ENCODE data around the gene AGAP3.

The AGAP3 gene

GRCh38 chr7:151080522-151081169, 5.6 kb upstream of the AGAP3 start, which contains the start of gene FASTK:
FASTK (minus strand) TSS chr7:151080809; CDS start chr7:151080766, 43 bp downstream.
- H3K27me3 ChIP-seq (ENCODE audit: insufficient read depth, low read length), result no peaks in the 10 kb centered on the region
- peaks cover 9% of the 10 kb centered on the region for H3K36me3 ChIP-seq (ENCODE audit: insufficient read depth, low read length)
- H3K4me3 ChIP-seq (ENCODE audit: low read length), result peak within 1 kb of the TSS; percentile 74
- H3K4me1 ChIP-seq (ENCODE audit: insufficient read depth, low read length), result peaks cover 51% of the 10 kb centered on the region
- H2AFZ ChIP-seq (ENCODE audit: low read depth, low read length), result peak within 1 kb of the TSS; percentile 58
- H3K9me3 ChIP-seq (ENCODE audit: low read length), result no peaks in the 10 kb centered on the region

GRCh38 chr7:151081170-151082101, 4.8 kb upstream of the AGAP3 start:
- Histone ChIP-seq H3K4me1 (ENCODE audit: insufficient read depth, low read length) (peaks cover 52% of the 10 kb centered on the region), H3K9me3 (ENCODE audit: low read length) (no peaks in the 10 kb centered on the region), H3K36me3 (ENCODE audit: insufficient read depth, low read length) (peaks cover 6% of the 10 kb centered on the region), H2AFZ (ENCODE audit: low read depth, low read length) (no peak overlapping the region), H3K4me3 (ENCODE audit: low read length) (peak overlapping the region; percentile 75), H3K27me3 (ENCODE audit: insufficient read depth, low read length) (no peaks in the 10 kb centered on the region)

- peaks cover 52% of the 10 kb centered on the region for H3K4me1 ChIP-seq (ENCODE audit: insufficient read depth, low read length)
- H3K36me3 ChIP-seq (ENCODE audit: insufficient read depth, low read length), result peaks cover 6% of the 10 kb centered on the region
- H3K4me3 ChIP-seq (ENCODE audit: low read length), result peak overlapping the region; percentile 75
Observed at GRCh38 chr7:151082141-151083070, 3.9 kb upstream of the AGAP3 start.

GRCh38 chr7:151083071-151083823, 3.0 kb upstream of the AGAP3 start, which contains the start of gene TMUB1:
TMUB1 (minus strand) TSS chr7:151083493; CDS start chr7:151082563, 930 bp downstream.
- Histone ChIP-seq H3K4me3 (ENCODE audit: low read length) (peak within 1 kb of the TSS; percentile 75), H3K9me3 (ENCODE audit: low read length) (no peaks in the 10 kb centered on the region), H3K27me3 (ENCODE audit: insufficient read depth, low read length) (no peaks in the 10 kb centered on the region), H3K4me1 (ENCODE audit: insufficient read depth, low read length) (peaks cover 56% of the 10 kb centered on the region), H3K36me3 (ENCODE audit: insufficient read depth, low read length) (peaks cover 6% of the 10 kb centered on the region), H2AFZ (ENCODE audit: low read depth, low read length) (peak within 1 kb of the TSS; percentile 93)

More at GRCh38 chr7:151082141-151083070, 3.9 kb upstream of the AGAP3 start:
- Histone ChIP-seq H2AFZ (ENCODE audit: low read depth, low read length) (peak overlapping the region; percentile 93), H3K9me3 (ENCODE audit: low read length) (no peaks in the 10 kb centered on the region), H3K27me3 (ENCODE audit: insufficient read depth, low read length) (no peaks in the 10 kb centered on the region)

GRCh38 chr7:151083824-151084160, 2.5 kb upstream of the AGAP3 start:
- H2AFZ ChIP-seq (ENCODE audit: low read depth, low read length), result peak overlapping the region; percentile 93
- peak overlapping the region; percentile 75 for H3K4me3 ChIP-seq (ENCODE audit: low read length)
- H3K4me1 ChIP-seq (ENCODE audit: insufficient read depth, low read length), result peaks cover 59% of the 10 kb centered on the region
- H3K36me3 ChIP-seq (ENCODE audit: insufficient read depth, low read length), result peaks cover 4% of the 10 kb centered on the region
- no peaks in the 10 kb centered on the region for H3K9me3 ChIP-seq (ENCODE audit: low read length)
- H3K27me3 ChIP-seq (ENCODE audit: insufficient read depth, low read length), result no peaks in the 10 kb centered on the region

GRCh38 chr7:151085329-151085690, 965 bp upstream of the AGAP3 start:
- Histone ChIP-seq H3K36me3 (ENCODE audit: insufficient read depth, low read length) (no peaks in the 10 kb centered on the region), H3K27me3 (ENCODE audit: insufficient read depth, low read length) (no peaks in the 10 kb centered on the region), H3K4me1 (ENCODE audit: insufficient read depth, low read length) (peaks cover 57% of the 10 kb centered on the region), H3K9me3 (ENCODE audit: low read length) (no peaks in the 10 kb centered on the region), H2AFZ (ENCODE audit: low read depth, low read length) (peak overlapping the region; percentile 29), H3K4me3 (ENCODE audit: low read length) (peak overlapping the region; percentile 58)

GRCh38 chr7:151086802-151087244, 548 bp downstream of the AGAP3 start:
- Histone ChIP-seq H3K9me3 (ENCODE audit: low read length) (no peaks in the 10 kb centered on the region), H3K27me3 (ENCODE audit: insufficient read depth, low read length) (no peaks in the 10 kb centered on the region), H3K4me3 (ENCODE audit: low read length) (peak overlapping the region; percentile 67), H2AFZ (ENCODE audit: low read depth, low read length) (no peak overlapping the region), H3K4me1 (ENCODE audit: insufficient read depth, low read length) (peaks cover 47% of the 10 kb centered on the region), H3K36me3 (ENCODE audit: insufficient read depth, low read length) (no peaks in the 10 kb centered on the region)

- Histone ChIP-seq H3K27me3 (ENCODE audit: insufficient read depth, low read length) (no peaks in the 10 kb centered on the region), H3K9me3 (ENCODE audit: low read length) (no peaks in the 10 kb centered on the region), H3K4me3 (ENCODE audit: low read length) (peak overlapping the region; percentile 67), H3K36me3 (ENCODE audit: insufficient read depth, low read length) (no peaks in the 10 kb centered on the region), H3K4me1 (ENCODE audit: insufficient read depth, low read length) (peaks cover 41% of the 10 kb centered on the region), H2AFZ (ENCODE audit: low read depth, low read length) (no peak overlapping the region)
Observed at GRCh38 chr7:151087245-151088018, 1.2 kb downstream of the AGAP3 start.

GRCh38 chr7:151088019-151088855, 2.0 kb downstream of the AGAP3 start:
- Histone ChIP-seq H2AFZ (ENCODE audit: low read depth, low read length) (no peak overlapping the region), H3K9me3 (ENCODE audit: low read length) (no peaks in the 10 kb centered on the region), H3K27me3 (ENCODE audit: insufficient read depth, low read length) (no peaks in the 10 kb centered on the region), H3K4me1 (ENCODE audit: insufficient read depth, low read length) (peaks cover 35% of the 10 kb centered on the region), H3K36me3 (ENCODE audit: insufficient read depth, low read length) (no peaks in the 10 kb centered on the region), H3K4me3 (ENCODE audit: low read length) (peak overlapping the region; percentile 67)

- no peaks in the 10 kb centered on the region for H3K27me3 ChIP-seq (ENCODE audit: insufficient read depth, low read length)
- H3K9me3 ChIP-seq (ENCODE audit: low read length), result no peaks in the 10 kb centered on the region
- H3K36me3 ChIP-seq (ENCODE audit: insufficient read depth, low read length), result no peaks in the 10 kb centered on the region
- H3K4me1 ChIP-seq (ENCODE audit: insufficient read depth, low read length), result peaks cover 30% of the 10 kb centered on the region
- no peak overlapping the region for H2AFZ ChIP-seq (ENCODE audit: low read depth, low read length)
- no peak overlapping the region for H3K4me3 ChIP-seq (ENCODE audit: low read length)
Observed at GRCh38 chr7:151088856-151089699, 2.8 kb downstream of the AGAP3 start.

Measured in neuron (in vitro differentiated cells).